ENCODE measurements around the gene NAA38.
"Not testable (repeated sequence)": the region's sequence is repeated elsewhere in the genome, so short reads cannot be mapped to it uniquely, and the experiment has no call there.

The NAA38 gene

GRCh38 chr17:7881276-7882054 is 24.1 kb upstream of the NAA38 start:
- DNase-seq, result no peak

GRCh38 chr17:7880076-7880868 is 22.9 kb upstream of the NAA38 start:
- no peak for DNase-seq

- DNase-seq, result no peak
Measured at GRCh38 chr17:7878234-7878633, 20.9 kb upstream of the NAA38 start.

GRCh38 chr17:7875804-7876370 is 18.5 kb upstream of the NAA38 start:
- no peak for DNase-seq

- DNase-seq, result no peak
Measured at GRCh38 chr17:7873051-7873450, 15.7 kb upstream of the NAA38 start.

GRCh38 chr17:7867881-7868329 is 10.5 kb upstream of the NAA38 start:
- DNase-seq, result no peak

- DNase-seq, result no peak
Measured at GRCh38 chr17:7864995-7865650, 7.8 kb upstream of the NAA38 start.

- DNase-seq, result not testable (repeated sequence)
Measured at GRCh38 chr17:7864384-7864783, 7.0 kb upstream of the NAA38 start.

- peak; percentile 60 to 67 for DNase-seq
Measured at GRCh38 chr17:7862692-7863437, 5.5 kb upstream of the NAA38 start.

- no peak for DNase-seq
Measured at GRCh38 chr17:7859028-7859427, 1.7 kb upstream of the NAA38 start.

- DNase-seq, result peak in 1 of 2 experiments; percentile 54
Measured at GRCh38 chr17:7858522-7858810, 1.1 kb upstream of the NAA38 start.

- DNase-seq, result peak; percentile 92
Measured at GRCh38 chr17:7857713-7858521, 558 bp upstream of the NAA38 start, which contains the start of gene CYB5D1. CYB5D1 (plus strand) TSS chr17:7858003; CDS start chr17:7858135, 132 bp downstream.

- peak in 1 of 2 experiments; percentile 60 for DNase-seq
Measured at GRCh38 chr17:7856011-7856810, 1.1 kb downstream of the NAA38 start.

GRCh38 chr17:7855660-7856010 is 1.7 kb downstream of the NAA38 start:
- DNase-seq, result peak in 1 of 2 experiments; percentile 60

GRCh38 chr17:7854851-7855659 is 2.3 kb downstream of the NAA38 start, which contains the start of gene TMEM88:
TMEM88 (plus strand) TSS chr17:7855066; CDS start chr17:7855075, 9 bp downstream.
- no peak for DNase-seq

- DNase-seq, result no peak
Measured at GRCh38 chr17:7854078-7854777, 3.1 kb downstream of the NAA38 start.

GRCh38 chr17:7853691-7854038 is 3.7 kb downstream of the NAA38 start:
- no peak for DNase-seq

GRCh38 chr17:7852919-7853690 is 4.3 kb downstream of the NAA38 start:
- DNase-seq, result no peak

Measured in NCI-H526 (cell line).